HG03469 (cell line): ENCODE results near the gene PADI1.

ENCODE experiments used
- ATAC-seq: cut with Tn5 transposase; IDR thresholded peaks from one replicate; pipeline ENCODE4 v1.9.1; 2021; ENCODE audit warnings: mild to moderate bottlenecking, moderate library complexity, moderate number of reproducible peaks; ENCODE audit not compliant: unreplicated experiment

The PADI1 gene

DNA sequence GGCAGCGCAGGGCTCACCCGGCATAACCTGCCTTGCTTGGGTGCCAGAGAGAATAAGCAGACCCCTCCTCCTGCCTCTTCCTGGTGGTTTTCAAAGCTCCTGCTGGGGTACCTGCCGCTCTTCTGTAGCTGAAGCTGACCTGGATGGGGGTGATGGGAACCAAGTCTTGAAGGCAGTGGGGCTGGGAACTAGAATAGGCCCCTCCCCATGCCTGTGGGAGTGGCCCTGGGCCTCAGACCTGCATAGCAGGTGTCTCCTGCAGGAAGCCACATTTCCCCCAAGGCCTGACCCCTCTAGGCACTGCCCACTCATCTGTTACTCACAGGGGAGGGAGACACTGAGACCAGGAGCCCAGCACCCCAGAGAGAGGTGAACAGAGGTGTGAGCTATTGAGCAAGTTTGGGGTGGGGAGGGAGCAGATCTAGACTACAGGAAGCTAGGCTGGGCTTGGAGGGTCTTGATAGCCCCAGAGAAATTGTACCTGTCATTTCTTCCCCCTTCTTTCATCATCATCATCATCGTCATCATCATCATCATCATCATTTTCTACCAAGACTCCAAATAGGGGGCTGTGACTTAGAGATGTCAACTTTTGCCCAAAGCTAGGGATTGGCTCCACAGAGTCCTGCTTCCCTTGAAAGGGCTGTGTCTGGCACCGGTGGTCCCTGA is 10.1 kb downstream of the PADI1 start:
- no peak for ATAC-seq

DNA sequence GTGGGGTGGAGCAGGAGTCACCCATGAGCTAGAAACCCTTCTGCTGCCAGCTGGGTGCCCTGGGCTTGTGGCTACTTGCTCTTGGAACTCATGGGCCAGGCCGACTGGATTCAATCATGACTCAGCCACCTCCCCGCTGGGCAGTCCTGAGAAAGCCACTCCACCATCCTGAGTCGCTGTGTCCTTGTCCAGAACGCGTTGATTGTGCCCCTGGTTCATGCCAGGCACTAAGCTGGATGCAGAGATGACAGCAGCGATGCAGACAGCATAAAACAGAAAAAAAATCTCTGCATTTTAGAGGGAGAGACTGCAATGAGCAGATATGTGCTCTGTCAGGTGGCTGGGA is 10.6 kb downstream of the PADI1 start:
- ATAC-seq, result no peak

DNA sequence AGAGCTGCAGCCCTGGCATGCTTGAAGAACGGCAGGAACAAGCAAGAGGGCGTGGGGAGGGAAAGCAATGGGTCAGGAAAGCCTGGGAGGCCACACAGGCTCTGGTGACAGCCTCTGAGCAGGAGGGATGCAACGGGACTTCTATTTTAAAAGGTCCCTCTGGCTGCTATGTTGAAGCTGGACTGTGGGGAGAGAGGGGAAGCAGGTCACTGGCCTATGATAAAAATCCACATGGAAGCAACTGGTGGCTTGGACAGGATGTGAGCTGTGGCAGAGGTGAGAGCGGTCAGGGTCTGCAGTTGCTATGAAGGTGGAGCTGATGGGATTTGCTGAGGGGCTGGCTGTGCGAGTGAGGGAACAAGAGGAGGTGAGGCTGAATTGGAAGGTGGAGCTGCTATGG is 11.2 kb downstream of the PADI1 start:
- no peak for ATAC-seq

DNA sequence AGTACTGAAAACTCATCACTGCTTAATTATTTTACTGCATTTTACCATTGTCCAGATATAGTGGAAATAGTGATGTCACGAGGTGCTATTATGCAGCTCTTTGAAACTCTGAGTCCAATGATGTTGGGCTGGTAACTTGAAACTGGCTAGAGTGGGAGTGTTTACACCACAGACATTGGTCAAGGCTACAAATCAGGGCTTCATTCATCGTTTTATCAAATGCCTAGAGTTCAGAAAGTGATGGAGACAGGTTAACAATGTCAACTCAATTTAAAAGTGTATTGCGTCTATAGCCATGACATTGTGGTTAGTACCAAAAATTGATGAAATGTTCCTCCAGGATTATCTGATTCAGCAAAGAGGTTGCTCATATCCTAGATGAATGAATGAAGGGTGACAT is 12.7 kb downstream of the PADI1 start:
- ATAC-seq, result no peak

DNA sequence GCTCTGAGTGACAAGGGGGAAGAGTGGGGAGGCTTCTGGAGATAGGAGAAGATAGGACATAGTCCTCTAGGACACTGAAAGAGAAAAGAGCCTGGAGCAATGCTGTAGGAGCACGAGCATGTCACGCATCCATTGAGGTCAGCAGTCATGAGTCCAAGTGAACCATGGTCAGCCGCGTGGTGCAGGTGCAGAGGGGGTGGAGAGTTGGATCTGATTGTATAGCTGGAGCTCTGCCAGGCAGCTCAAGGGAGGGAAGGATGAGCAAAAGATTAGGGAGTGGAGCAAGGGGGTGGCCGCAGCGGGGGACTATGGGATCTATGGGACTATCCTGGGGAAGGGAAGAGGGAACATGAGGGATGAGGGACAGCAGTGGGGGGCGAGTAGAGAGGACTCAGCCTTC is 14.0 kb downstream of the PADI1 start:
- ATAC-seq, result no peak

DNA sequence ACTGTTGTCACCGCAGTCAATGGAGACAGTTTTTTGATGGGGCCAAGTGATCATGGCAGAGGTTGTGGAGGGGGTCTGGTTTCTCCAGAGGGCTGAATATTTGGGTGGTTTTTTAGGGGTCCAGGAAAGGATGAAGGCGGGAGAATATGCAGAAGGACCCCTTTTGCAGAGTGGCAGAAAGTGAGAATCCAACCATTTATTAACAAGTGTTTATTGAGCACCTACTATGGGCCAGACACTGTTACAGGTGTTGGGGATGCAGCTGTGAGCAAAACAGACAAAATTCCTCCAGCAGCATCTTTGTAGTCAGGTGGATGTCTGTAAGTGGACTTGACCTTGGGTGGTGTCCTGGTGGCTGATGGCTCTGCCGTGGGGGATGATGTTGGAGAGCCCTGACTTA is 15.4 kb downstream of the PADI1 start:
- ATAC-seq, result no peak

DNA sequence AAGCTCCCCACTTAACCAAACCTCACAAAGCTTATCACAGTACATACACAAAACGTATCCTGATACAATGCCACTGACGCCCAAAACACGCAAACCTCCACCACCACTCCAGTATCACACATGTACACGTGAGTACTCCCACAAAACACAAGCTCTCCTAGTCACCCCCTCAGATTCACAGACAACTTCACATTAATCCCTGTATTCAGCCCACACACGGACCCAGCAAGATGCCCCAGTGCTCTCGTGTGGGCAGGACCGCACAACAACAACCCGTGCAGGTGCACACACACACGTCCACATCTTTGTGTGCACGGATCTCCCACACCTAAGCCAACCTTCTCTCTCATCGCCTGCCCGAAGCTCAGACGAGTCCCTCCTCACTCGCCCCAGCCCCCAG is 17.6 kb downstream of the PADI1 start:
- ATAC-seq, result no peak

DNA sequence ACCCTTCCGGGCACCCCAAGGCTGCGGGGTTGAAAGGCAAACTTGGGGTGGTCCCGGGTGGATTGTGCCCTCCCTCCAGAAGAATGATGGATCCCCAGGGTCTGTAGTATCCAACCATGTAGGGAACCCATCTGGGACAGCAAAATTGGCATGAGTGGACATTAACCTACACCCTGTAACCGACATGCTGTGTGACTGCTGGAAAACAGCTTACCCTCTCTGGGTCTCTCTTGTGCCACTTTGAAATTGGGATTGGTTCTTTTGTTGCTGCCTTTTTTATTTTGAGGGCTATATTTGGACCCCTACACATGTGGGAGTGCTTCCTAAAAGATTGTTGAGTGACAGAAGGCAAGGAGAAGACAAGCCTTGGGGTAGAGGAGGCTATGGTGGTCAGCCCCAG is 19.5 kb downstream of the PADI1 start:
- no peak for ATAC-seq

DNA sequence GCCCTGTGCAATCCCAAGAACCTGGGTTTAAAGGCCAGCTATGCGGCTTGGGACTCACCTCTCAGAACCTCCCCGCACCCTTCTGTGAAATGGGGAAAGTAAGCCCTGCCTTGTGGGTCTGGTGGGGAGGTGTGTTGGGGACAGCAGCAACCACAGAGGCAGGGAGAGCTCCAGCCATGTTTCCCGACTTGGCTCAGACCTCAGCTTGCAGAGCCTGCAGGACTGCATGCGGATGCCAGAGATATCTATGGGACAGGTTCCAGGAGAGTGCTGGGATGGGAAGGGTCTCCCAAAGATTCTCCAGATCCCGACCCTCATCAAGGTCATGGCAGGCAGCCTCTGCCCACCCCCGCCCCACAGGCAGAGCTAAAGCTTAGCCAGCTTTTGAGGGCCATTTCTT is 20.2 kb downstream of the PADI1 start:
- ATAC-seq, result no peak

DNA sequence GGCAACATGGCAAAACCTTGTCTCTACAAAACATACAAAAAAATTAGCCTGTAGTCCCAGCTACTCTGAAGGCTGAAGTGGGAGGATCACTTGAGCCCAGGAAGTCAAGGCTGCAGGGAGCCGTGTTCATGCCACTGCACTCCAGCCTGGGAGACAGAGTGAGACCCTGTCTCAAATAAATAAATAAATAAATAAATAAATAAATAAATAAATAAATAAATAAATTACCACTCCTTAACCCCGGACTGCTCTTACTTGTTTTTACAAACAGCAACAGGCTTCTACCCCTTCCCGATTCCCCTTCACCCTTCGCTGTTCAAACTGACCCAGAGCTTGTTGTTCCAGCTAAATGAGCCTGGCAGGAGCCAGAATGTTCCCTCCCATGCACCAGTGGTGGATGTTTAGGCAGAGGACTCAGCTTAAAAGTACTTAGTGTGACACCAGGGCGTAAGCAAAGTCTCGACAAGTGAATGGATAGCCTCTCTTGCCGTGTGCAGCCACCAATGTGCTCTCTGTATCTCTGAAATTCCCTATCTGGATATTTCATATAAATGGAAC is 22.5 kb downstream of the PADI1 start:
- ATAC-seq, result no peak

DNA sequence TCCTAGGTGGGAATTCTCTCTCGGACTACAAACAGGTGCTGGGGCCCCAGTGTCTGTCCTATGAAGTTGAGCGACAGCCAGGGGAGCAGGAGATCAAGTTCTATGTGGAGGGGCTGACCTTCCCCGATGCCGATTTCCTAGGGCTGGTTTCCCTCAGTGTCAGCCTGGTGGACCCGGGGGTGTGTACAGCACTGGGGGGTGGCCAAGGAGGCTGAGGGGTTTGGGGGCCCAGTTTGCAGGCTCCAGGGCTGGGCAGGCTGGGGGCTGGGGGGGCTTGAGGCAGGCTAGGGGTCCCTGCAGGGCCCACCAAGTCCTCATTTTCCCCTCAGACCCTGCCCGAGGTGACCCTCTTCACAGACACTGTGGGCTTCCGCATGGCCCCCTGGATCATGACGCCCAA is 23.7 kb downstream of the PADI1 start:
- ATAC-seq, result no peak

DNA sequence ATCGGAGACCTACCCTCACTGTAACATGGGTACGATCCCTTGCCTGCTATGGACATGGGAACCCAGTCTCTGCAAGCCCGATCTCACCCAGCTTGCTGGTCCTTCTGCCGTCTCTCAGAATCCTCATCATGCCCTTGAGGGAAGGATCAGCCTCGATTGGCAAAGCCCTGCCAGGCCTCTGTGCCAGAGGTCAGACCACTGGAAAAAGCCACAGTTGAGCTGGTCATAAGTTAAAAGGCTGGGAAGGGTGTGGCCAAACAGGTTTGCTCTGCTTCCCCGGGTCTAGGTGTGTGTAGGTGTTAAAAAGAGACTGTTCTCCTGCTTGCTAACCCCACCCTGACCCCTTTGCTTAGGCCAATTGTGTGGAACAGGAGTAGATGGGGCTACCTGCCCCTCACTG is 24.5 kb downstream of the PADI1 start:
- ATAC-seq, result no peak

DNA sequence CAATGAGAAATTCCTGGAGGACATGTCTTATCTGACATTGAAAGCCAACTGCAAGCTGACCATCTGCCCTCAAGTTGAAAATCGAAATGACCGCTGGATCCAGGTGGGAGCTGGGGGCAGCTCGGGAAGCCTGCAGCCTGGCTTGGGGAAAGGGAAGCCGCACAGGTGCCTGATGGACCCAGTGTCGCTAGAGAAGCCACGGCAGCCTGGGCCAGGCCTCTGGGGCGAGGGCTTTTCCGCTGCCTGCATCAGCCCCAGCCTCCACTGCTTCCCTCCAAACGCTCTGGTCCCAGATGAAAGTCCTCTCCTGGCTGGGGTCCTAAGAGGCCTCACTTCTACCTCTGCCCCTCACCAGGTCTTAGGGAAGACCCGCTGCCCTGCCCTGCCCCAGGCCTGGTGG is 25.2 kb downstream of the PADI1 start:
- no peak for ATAC-seq

DNA sequence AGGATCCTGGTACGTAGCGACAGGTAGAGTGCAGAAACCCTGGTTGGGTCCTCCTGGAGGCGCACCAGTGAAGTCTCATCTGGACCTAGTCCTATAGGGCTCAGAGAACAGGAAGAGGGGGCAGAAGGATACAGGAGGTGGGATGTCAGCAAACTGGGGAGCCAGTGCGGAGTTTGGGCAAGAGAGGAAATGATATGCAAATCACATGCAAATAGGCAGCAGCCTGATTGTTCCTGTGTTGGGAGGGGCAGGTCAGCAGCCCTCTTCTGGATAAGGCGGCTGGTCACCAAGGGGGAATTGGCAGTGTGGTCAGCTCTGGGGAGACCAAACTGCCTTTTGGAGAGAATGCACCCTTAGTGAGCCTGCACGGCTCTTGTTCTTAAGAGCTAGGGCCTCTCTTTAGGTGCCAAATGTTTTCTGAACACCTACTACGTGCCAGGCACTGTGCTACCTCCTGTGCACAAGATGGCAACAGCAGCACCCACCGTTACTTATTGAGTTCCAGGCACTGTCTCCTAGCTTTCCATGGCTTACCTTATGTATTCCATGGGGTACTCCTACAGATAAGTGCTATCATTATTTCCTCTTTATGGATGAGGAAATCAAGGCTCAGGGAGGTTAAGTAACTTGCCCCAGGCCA is 25.9 kb downstream of the PADI1 start:
- no peak for ATAC-seq

DNA sequence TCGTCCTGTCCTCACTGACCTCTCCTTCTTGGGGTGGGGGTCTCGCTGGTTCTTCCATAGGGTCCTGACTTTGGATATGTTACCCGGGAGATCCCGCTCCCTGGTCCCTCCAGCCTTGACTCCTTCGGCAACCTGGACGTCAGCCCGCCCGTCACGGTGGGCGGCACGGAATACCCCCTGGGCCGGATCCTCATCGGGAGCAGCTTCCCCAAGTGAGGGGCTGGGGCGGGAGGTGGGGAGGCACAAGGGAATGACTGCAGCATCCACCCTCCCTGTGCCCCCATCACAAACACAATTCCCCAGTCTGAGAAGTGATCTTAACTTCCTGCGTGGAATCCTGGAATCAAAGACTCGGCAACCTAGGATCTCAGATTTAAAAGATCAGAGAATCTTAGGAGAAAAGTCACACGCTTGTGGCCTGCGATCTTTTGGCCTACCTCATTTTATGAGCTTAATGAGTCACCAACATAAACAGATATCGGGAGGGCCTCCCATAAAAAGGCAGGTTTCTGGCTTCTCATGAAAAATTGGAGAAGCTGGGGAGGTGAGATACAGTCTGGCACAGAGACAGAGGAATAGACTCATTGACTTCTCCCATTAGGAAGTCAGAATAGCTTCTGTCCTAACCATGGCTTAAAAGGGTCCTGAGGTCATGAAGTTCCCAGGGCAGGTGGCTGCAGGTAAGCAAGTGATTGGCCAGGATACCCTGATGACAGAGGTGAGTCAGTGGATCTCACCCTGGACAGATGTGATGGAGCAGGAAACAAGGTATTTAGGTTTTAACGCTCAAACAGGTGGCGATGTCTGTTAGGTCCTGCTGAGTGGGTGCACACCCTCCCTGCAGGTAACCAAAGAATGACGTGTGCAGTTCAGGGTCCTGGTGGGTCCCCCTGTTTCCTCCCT is 28.1 kb downstream of the PADI1 start:
- no peak for ATAC-seq

DNA sequence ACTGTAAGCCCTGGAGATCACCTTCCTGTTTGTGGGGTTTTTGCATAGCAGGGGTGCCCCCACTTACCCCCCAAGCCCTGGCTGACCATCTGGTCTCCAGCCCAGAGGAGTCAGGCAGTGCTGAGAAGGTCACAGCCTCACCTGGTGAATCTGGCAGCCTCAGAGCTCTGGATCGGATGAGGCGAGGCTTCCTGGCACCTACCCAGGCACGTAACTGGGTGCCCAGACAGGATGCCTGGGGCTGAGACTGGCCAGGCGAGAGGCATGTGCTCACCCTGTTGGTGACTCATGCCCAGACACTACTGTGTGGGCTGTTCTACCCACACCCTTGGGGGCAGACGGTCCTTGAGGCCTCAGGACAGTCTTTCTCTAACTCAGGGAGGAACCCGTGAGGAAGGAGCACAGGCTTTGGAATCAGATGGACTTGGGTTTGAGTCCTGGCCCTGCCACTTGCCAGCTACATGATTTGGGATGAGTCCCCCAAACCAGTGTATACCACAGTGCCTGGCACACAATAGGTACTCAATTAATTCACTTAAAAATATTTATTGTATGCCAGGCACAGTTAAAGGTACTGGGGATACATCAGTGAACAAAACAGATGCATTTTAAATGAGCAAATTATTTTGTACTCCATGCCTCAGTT is 28.9 kb downstream of the PADI1 start:
- ATAC-seq, result no peak

DNA sequence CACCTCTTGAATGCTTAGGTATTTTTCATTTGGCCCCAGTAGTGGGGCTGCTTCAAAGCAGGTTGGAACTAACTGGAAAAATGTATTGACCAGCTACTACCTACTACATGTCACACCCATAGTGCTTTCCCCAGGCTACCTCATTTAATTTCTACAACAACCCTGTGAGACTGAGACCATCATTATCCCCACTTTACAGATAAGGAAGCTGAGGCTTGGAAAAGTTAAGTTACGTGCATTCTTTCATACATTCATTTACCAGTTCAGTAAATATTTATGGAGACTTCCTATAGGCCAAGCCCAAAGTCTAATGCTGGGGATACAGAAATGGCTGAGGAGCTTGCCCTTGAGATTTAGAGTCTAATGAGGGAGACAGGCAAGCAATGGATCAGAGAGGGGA is 29.5 kb downstream of the PADI1 start:
- ATAC-seq, result no peak

DNA sequence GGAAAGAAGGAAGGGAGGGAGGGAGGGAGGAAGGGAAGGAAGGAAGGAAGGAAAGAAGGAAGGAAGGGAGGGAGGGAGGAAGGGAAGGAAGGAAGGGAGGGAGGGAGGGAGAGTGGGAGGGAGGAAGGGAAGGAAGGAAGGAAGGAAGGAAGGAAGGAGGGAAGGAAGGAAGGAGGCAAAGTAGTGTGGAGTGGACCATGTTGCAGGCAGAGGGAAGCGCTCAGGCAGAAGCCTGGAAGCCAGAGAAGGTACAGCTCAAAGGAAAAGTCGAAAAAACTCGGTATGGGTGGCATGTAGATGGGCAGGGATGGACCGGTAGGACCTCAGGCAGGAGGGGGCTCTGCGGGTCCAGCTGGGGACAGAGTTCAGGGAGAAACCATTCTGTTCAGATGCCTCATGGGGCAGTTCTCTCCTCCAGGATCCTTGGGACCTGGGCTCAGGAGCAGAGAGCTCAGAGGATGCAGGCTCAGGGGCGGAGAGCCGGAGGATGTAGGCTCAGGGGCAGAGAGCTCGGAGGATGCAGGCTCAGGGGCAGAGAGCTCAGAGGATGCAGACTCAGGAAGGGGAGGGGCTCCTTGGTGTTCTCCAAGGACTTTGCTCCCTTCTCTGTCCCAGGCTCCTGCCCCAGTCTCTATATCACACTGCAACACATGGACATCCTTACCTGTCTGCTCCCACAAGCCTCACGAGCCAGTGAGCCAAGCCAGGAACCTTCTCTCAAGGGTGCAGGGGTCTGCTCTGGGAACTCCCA is 30.4 kb downstream of the PADI1 start:
- no peak for ATAC-seq

DNA sequence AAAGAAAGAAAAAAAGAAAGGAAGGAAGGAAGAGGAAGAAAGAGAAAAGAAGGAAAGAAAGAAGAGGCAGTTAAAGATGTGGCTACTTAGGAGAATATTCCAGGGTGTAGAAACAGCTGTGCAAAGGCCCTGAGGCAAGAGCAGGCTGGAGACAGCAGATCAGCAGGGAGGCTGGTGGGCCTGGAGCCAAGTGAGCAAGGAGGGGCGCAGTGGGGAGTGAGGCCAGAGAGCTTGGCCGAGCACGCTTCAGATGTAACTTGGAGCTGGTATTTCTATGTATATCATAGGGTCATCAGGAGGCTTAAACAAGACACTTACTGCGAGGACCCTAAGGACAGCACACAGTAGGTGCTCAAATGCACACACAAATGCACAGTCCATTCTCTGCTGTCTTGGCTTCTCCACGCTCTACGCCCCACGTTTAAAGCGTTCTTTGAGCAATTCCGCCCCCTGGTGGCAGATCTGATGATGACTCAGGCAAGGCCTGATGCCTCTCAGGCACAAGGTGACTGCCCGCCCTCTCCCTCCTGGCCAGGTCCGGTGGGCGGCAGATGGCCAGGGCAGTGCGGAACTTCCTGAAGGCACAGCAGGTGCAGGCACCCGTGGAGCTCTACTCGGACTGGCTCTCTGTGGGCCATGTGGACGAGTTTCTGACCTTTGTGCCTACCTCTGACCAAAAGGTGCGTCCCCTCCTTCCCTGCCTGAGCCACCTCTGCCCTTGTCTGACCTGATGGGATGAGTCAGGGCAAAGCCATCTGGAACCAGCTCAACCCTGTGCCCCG is 32.0 kb downstream of the PADI1 start:
- ATAC-seq, result no peak

DNA sequence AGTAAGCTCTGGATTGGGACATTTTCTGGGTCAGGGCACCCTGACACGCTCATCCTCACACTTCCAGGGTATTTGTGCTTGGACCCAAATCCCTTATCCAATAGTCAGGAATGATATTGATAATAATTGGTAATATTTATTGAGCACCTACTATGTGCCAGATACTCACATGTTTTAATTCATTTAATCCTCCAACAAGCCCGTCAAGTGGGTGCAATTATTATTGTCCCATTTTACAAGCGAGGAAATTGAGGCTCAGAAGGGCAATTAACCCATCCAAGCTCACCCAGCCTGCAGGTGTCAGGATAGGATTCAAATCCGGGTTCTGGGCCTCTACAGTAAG is 32.6 kb downstream of the PADI1 start:
- no peak for ATAC-seq
